Cerebellar nuclear complex (tissue), 1 donor: ENCODE data around the gene SLC22A9.

ENCODE experiments used
- DNase-seq, 2 experiments: peaks; one replicate each; lab custom pipeline; 2025; lab: John Stamatoyannopoulos, UW

The SLC22A9 gene

DNA sequence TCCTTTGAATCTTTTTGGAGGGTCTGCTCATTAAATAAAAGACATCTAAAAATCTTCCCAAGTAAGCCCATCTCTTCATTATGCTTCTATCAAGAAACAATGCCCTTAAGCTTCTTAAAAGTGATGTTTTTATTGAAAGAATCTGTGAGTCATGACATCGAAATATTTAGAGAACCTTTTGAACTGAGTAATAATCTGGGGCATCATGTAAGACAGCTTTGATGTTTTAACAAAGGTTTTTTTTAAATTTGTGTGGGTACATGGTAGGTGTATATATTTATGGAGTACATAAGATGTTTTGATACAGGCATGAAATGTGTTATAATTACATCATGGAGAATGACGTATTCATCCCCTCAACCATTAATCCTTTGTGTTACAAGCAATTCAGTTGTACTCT is 74.6 kb downstream of the SLC22A9 start:
- no peak for DNase-seq

DNA sequence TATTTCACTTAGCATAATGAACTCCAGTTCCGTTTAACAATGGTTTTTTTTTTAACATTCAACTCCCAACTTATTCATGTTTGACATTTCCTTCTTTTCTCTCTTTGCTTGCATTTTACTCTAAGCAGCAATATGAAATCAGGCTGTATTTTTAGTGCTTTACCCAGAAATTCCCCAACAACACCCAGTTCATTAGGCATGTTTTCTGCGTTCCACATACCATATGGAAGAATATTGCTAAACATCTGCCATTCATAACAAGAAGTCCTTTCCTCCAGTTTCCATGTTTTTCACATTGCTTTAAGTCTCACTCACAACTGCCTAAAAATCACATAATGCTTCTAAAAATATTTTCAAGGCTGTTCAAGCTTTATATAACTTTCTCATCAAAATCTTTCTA is 75.5 kb downstream of the SLC22A9 start:
- no peak for DNase-seq

DNA sequence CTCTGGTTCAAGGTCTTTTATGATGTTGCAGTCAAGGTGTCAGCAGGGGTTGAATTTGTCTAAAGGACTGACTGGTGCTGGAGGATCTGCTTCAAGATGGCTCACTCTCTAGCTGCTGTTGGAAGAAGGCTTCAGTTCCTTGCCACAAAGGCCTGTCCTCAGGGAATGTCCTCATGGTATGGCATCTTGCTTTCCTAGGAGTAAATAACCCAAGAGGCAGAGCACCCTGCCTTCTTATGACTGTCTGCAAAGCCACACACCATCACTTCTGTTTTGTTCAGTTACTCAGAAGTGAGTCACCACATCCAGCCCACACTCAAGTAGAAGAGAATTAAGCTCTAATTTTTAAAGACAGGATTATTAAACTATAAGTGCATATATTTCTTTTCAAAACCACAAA is 76.1 kb downstream of the SLC22A9 start:
- no peak for DNase-seq

DNA sequence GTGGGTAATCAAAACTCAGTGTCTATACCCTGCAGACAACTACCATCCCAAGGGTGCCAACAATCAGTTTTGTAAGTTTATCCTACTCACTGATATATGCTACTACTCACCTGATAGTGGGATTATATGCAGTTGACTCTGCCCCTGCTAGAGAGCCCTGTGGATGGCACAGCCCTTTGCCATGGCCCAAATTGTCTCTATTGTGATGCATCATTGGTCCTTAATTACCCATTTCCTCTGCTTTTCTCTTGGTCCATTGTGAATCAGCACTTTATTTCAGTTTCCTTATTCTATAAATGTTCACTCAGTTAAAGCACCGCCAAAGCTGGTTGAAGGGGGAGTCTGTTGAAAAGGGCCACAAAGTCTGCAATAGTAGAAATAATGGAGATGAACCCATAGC is 79.1 kb downstream of the SLC22A9 start:
- DNase-seq = no peak

DNA sequence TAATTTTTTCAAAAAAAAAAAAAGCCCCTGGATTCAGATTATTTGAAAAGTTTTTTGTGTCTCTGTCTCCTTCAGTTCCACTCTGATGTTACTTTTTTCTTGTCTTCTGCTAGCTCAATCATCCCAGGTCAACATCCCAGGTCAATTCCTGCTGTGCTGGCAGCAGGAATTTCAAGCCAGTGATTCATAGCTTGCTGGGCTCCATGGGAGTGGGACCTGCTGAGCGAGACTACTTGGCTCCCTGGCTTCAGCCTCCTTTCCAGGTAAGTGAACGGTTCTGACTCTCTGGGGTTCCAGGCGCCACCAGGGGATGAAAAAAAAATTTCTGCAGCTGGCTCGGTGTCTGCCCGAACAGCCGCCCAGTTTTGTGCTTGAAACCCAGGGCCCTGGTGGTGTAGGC is 90.0 kb downstream of the SLC22A9 start:
- DNase-seq = no peak
